ENCODE data around the gene CD300H.
"Not testable (repeated sequence)": the region's sequence is repeated elsewhere in the genome, so short reads cannot be mapped to it uniquely, and the experiment has no call there.

Gene CD300H

GRCh38 chr17:74528491-74529199, 38.7 kb downstream of the CD300H start:
- in situ Hi-C loops (cut with MboI; ENCODE audit: low sequenced_read_pairs): no loop called here

GRCh38 chr17:74527756-74528155, 39.6 kb downstream of the CD300H start:
- in situ Hi-C loops (cut with MboI; ENCODE audit: low sequenced_read_pairs): no loop called here

- in situ Hi-C loops (cut with MboI; ENCODE audit: low sequenced_read_pairs): no loop called here
Observed at GRCh38 chr17:74527081-74527480, 40.2 kb downstream of the CD300H start.

GRCh38 chr17:74526681-74527080, 40.6 kb downstream of the CD300H start:
- in situ Hi-C loops (cut with MboI; ENCODE audit: low sequenced_read_pairs): no loop called here

GRCh38 chr17:74525781-74526288, 41.5 kb downstream of the CD300H start:
- in situ Hi-C loops (cut with MboI; ENCODE audit: low sequenced_read_pairs): no loop called here

GRCh38 chr17:74525465-74525725, 41.9 kb downstream of the CD300H start:
- in situ Hi-C loops (cut with MboI; ENCODE audit: low sequenced_read_pairs): no loop called here

GRCh38 chr17:74524653-74525464, 42.5 kb downstream of the CD300H start:
- in situ Hi-C loops (cut with MboI; ENCODE audit: low sequenced_read_pairs): no loop called here

GRCh38 chr17:74523308-74523707, 44.0 kb downstream of the CD300H start:
- in situ Hi-C loops (cut with MboI; ENCODE audit: low sequenced_read_pairs): no loop called here

- in situ Hi-C loops (cut with MboI; ENCODE audit: low sequenced_read_pairs): no loop called here
Observed at GRCh38 chr17:74522381-74523105, 44.8 kb downstream of the CD300H start.

GRCh38 chr17:74521701-74522201, 45.6 kb downstream of the CD300H start:
- in situ Hi-C loops (cut with MboI; ENCODE audit: low sequenced_read_pairs): no loop called here

GRCh38 chr17:74520790-74521480, 46.4 kb downstream of the CD300H start:
- in situ Hi-C loops (cut with MboI; ENCODE audit: low sequenced_read_pairs): no loop called here

GRCh38 chr17:74520016-74520434, 47.3 kb downstream of the CD300H start:
- in situ Hi-C loops (cut with MboI; ENCODE audit: low sequenced_read_pairs): no loop called here

GRCh38 chr17:74518413-74518981, 48.8 kb downstream of the CD300H start:
- in situ Hi-C loops (cut with MboI; ENCODE audit: low sequenced_read_pairs): not testable (repeated sequence)

- in situ Hi-C loops (cut with MboI; ENCODE audit: low sequenced_read_pairs): no loop called here
Observed at GRCh38 chr17:74516561-74517328, 50.6 kb downstream of the CD300H start.

GRCh38 chr17:74515941-74516340, 51.4 kb downstream of the CD300H start:
- in situ Hi-C loops (cut with MboI; ENCODE audit: low sequenced_read_pairs): no loop called here

GRCh38 chr17:74514632-74515334, 52.5 kb downstream of the CD300H start:
- in situ Hi-C loops (cut with MboI; ENCODE audit: low sequenced_read_pairs): no loop called here

- in situ Hi-C loops (cut with MboI; ENCODE audit: low sequenced_read_pairs): no loop called here
Observed at GRCh38 chr17:74513987-74514631, 53.2 kb downstream of the CD300H start.

- in situ Hi-C loops (cut with MboI; ENCODE audit: low sequenced_read_pairs): no loop called here
Observed at GRCh38 chr17:74512624-74513091, 54.7 kb downstream of the CD300H start.

- in situ Hi-C loops (cut with MboI; ENCODE audit: low sequenced_read_pairs): no loop called here
Observed at GRCh38 chr17:74512036-74512435, 55.3 kb downstream of the CD300H start.
